Measurements from ENCODE around the gene FN3K. TPM values are rescaled to one million over a fixed set of nuclear protein-coding genes. Genes with fewer than 3 reads are reported as not detected.

Gene FN3K
- total and polyA plus RNA-seq, 2 of the 13 experiments (the other 11 are each of a cell fraction or from before 2014, with no cell fraction given) = 3.5 to 12.2 TPM

- TF ChIP-seq REPIN1 (CRISPR knock-in tag; IDR thresholded peaks at IDR 0.05; ENCODE audit: borderline replicate concordance, low read depth) = peak; percentile 32; the same call in 1 of the 2 replicates
- TF ChIP-seq SOX6 (IDR thresholded peaks at IDR 0.05) = no peak
- peak; percentile 41 for TF ChIP-seq SOX6 (CRISPR knock-in tag; IDR thresholded peaks at IDR 0.05)
- no peak for TF ChIP-seq JARID2 (CRISPR knock-in tag; IDR thresholded peaks at IDR 0.05; ENCODE audit: insufficient replicate concordance)
- peak; percentile 86 for TF ChIP-seq XRCC5 (optimal IDR thresholded peaks at IDR 0.05; ENCODE audit: low read length)
- peak; percentile 47; the same call in 1 of the 2 replicates for TF ChIP-seq ZNF788 (CRISPR knock-in tag; IDR thresholded peaks at IDR 0.05; ENCODE audit: borderline replicate concordance)
- peak in 1 of 2 experiments; percentile 68; a peak in 1 of 4 replicates for TF ChIP-seq HMGXB4 (CRISPR knock-in tag; IDR thresholded peaks at IDR 0.05; ENCODE audit: borderline replicate concordance in 1 of 2, low read depth in 1 of 2)
- 0 out of 2 replicates have a peak, but pooled peaks have one; percentile 24 for TF ChIP-seq HDAC2 (CRISPR knock-in tag; IDR thresholded peaks at IDR 0.05)
- TF ChIP-seq HMGXB3 (CRISPR knock-in tag; IDR thresholded peaks at IDR 0.05; ENCODE audit: borderline replicate concordance) = 0 out of 2 replicates have a peak, but pooled peaks have one; percentile 25
- TF ChIP-seq ZNF839 (CRISPR knock-in tag; IDR thresholded peaks at IDR 0.05; ENCODE audit: borderline replicate concordance) = peak; percentile 59; the same call in 1 of the 2 replicates
- no peak for TF ChIP-seq FOXM1 (CRISPR knock-in tag; IDR thresholded peaks at IDR 0.05)
- TF ChIP-seq ZBTB1 (CRISPR knock-in tag; IDR thresholded peaks at IDR 0.05; ENCODE audit: borderline replicate concordance) = no peak
- peak; percentile 37; the same call in 1 of the 2 replicates for TF ChIP-seq GABPB1 (CRISPR knock-in tag; IDR thresholded peaks at IDR 0.05)
- no peak for TF ChIP-seq ZNF367 (CRISPR knock-in tag; IDR thresholded peaks at IDR 0.05; ENCODE audit: borderline replicate concordance)
- TF ChIP-seq ZFP91 (CRISPR knock-in tag; IDR thresholded peaks at IDR 0.05; ENCODE audit: borderline replicate concordance) = peak; percentile 68; the same call in 1 of the 2 replicates
Observed at GRCh38 chr17:82775001-82775823, 39.8 kb downstream of the FN3K start (continued).
